HG02943 (cell line): ENCODE results near the gene CELF2.
"Not testable (repeated sequence)": the region's sequence is repeated elsewhere in the genome, so short reads cannot be mapped to it uniquely, and the experiment has no call there.

Experiments used
- ATAC-seq: cut with Tn5 transposase; IDR thresholded peaks from one replicate; pipeline ENCODE4 v1.9.1; 2021; ENCODE audit warnings: mild to moderate bottlenecking, low read depth, moderate library complexity; ENCODE audit not compliant: unreplicated experiment

Gene CELF2

GRCh38 chr10:11353006-11353896 lies 335.6 kb downstream of the CELF2 start:
- ATAC-seq, result no peak

GRCh38 chr10:11354823-11355222 lies 337.2 kb downstream of the CELF2 start:
- no peak for ATAC-seq

- no peak for ATAC-seq
Measured at GRCh38 chr10:11355592-11355991, 337.9 kb downstream of the CELF2 start.

GRCh38 chr10:11357439-11357838 lies 339.8 kb downstream of the CELF2 start:
- no peak for ATAC-seq

- ATAC-seq, result no peak
Measured at GRCh38 chr10:11358011-11358410, 340.3 kb downstream of the CELF2 start.

- ATAC-seq, result no peak
Measured at GRCh38 chr10:11358923-11359575, 341.4 kb downstream of the CELF2 start.

- no peak for ATAC-seq
Measured at GRCh38 chr10:11359869-11360268, 342.2 kb downstream of the CELF2 start.

- ATAC-seq, result no peak
Measured at GRCh38 chr10:11363497-11363896, 345.8 kb downstream of the CELF2 start.

GRCh38 chr10:11364241-11364640 lies 346.6 kb downstream of the CELF2 start:
- ATAC-seq, result no peak

- ATAC-seq, result not testable (repeated sequence)
Measured at GRCh38 chr10:11366889-11367288, 349.2 kb downstream of the CELF2 start.

GRCh38 chr10:11367505-11367904 lies 349.8 kb downstream of the CELF2 start:
- ATAC-seq, result no peak

- no peak for ATAC-seq
Measured at GRCh38 chr10:11373717-11374171, 356.1 kb downstream of the CELF2 start.

GRCh38 chr10:11377267-11377666 lies 359.6 kb downstream of the CELF2 start:
- no peak for ATAC-seq

GRCh38 chr10:11378835-11379234 lies 361.2 kb downstream of the CELF2 start:
- ATAC-seq, result no peak

GRCh38 chr10:11379771-11380170 lies 362.1 kb downstream of the CELF2 start:
- no peak for ATAC-seq

- ATAC-seq, result no peak
Measured at GRCh38 chr10:11381023-11381422, 363.4 kb downstream of the CELF2 start.

- no peak for ATAC-seq
Measured at GRCh38 chr10:11381511-11381910, 363.8 kb downstream of the CELF2 start.

GRCh38 chr10:11382187-11382586 lies 364.5 kb downstream of the CELF2 start:
- no peak for ATAC-seq

- ATAC-seq, result no peak
Measured at GRCh38 chr10:11386044-11386443, 368.4 kb downstream of the CELF2 start.
